ENCODE data around the gene KCNG2. TPM values are rescaled to one million over a fixed set of nuclear protein-coding genes. Genes with fewer than 3 reads are reported as not detected.

The KCNG2 gene
- total and polyA plus RNA-seq, 2 experiments from 2014 or later, result not detected

DNA sequence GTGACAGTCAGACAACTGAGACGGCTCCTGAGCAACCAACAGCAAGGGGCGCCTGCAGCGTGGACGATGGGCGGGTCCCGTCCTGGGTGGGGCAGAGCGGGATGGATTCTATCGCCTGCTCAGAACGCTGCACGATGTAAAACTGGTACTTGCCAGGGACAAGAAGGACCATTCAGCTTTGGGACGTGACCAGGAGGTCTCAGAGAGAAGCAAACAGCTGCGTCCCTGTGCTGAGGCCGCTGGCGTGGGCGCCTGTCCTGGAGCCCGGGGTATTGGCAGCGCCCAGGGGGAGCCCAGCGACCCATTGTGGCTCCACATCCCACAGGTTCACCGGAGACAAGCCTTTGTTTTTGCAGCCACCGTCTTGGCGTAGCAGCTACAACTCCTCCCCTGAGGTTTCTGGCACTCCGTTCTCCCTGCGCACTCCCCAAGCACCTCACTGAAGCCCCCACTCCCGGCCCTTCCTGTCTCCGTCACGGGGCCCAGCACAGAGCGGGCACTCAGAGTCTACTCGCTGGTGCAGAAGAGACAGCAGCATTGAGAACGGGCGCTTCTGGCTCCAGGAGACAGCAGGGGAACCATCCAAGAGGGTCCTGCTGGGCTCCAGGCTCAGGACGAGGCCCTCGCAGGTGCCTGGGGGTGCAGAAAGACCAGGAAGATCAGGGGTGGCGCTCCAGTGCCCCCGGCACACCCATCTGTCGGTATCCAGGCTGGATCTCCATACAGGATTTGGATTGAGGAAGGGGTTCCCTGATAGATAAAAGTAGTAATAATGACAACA is 22.1 kb upstream of the KCNG2 start:
- Histone ChIP-seq H4K20me1 (ENCODE audit: insufficient read depth, poor library complexity, severe bottlenecking) (no peaks in the 10 kb centered on the region), H3K36me3 (replicated peaks; ENCODE audit: insufficient read depth, low read depth) (no peaks in the 10 kb centered on the region), H3K4me2 (no peak overlapping the region), H3K27me3 (no peaks in the 10 kb centered on the region), H2AFZ (no peak overlapping the region), H3K4me3 (no peak overlapping the region), H3K79me2 (no peaks in the 10 kb centered on the region), H3K9me3 (ENCODE audit: low read depth) (no peaks in the 10 kb centered on the region), H3K9me2 (replicated peaks; ENCODE audit: insufficient read depth) (no peaks in the 10 kb centered on the region), H3K27ac (no peak overlapping the region), H3K4me1 (ENCODE audit: insufficient read depth) (no peaks in the 10 kb centered on the region)
- DNase-seq (ENCODE audit: low spot score), result no peak
- WGBS (ENCODE audit: low lambda C conversion rate, missing lambda C conversion rate), result 87% methylated on average over 34 of the region's 35 CpGs
- TF ChIP-seq, protein P1, sequence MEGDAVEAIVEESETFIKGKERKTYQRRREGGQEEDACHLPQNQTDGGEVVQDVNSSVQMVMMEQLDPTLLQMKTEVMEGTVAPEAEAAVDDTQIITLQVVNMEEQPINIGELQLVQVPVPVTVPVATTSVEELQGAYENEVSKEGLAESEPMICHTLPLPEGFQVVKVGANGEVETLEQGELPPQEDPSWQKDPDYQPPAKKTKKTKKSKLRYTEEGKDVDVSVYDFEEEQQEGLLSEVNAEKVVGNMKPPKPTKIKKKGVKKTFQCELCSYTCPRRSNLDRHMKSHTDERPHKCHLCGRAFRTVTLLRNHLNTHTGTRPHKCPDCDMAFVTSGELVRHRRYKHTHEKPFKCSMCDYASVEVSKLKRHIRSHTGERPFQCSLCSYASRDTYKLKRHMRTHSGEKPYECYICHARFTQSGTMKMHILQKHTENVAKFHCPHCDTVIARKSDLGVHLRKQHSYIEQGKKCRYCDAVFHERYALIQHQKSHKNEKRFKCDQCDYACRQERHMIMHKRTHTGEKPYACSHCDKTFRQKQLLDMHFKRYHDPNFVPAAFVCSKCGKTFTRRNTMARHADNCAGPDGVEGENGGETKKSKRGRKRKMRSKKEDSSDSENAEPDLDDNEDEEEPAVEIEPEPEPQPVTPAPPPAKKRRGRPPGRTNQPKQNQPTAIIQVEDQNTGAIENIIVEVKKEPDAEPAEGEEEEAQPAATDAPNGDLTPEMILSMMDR (IDR thresholded peaks at IDR 0.05; ENCODE audit: poor library complexity), result no peak
- no peak for TF ChIP-seq EZH2phosphoT487 (IDR thresholded peaks at IDR 0.05; ENCODE audit: low read depth, severe bottlenecking, unreplicated experiment)
- TF ChIP-seq EZH2 (IDR thresholded peaks at IDR 0.05; ENCODE audit: borderline replicate concordance), result no peak

DNA sequence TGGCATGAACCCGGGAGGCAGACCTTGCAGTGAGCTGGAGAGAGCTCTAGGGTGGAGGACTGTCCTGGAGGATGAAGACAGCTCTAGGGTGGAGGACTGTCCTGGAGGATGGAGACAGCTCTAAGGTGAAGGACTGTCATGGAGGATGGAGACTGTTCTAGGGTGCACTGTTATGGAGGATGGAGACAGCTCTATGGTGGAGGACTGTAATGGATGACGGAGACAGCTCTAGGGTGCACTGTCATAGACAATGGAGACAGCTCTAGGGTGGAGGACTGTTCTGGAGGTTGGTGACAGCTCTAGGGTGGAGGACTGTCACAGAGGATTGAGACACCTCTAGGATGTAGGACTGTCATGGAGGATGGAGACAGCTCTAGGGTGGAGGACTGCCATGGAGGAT is 21.1 kb upstream of the KCNG2 start:
- no peak overlapping the region for H3K4me2 ChIP-seq
- no peak overlapping the region for H3K4me3 ChIP-seq
- no peaks in the 10 kb centered on the region for H3K9me3 ChIP-seq (ENCODE audit: low read depth)
- no peaks in the 10 kb centered on the region for H3K36me3 ChIP-seq (replicated peaks; ENCODE audit: insufficient read depth, low read depth)
- no peaks in the 10 kb centered on the region for H3K9me2 ChIP-seq (replicated peaks; ENCODE audit: insufficient read depth)
- no peaks in the 10 kb centered on the region for H4K20me1 ChIP-seq (ENCODE audit: insufficient read depth, poor library complexity, severe bottlenecking)
- no peak overlapping the region for H2AFZ ChIP-seq
- WGBS (ENCODE audit: low lambda C conversion rate, missing lambda C conversion rate), result 93% methylated on average over 2 of the region's 2 CpGs
- H3K27me3 ChIP-seq, result no peaks in the 10 kb centered on the region
- DNase-seq (ENCODE audit: low spot score), result no peak
- H3K27ac ChIP-seq, result no peak overlapping the region
- H3K4me1 ChIP-seq (ENCODE audit: insufficient read depth), result no peaks in the 10 kb centered on the region
- no peaks in the 10 kb centered on the region for H3K79me2 ChIP-seq
- TF ChIP-seq EZH2 (IDR thresholded peaks at IDR 0.05; ENCODE audit: borderline replicate concordance) (no peak), EZH2phosphoT487 (IDR thresholded peaks at IDR 0.05; ENCODE audit: low read depth, severe bottlenecking, unreplicated experiment) (no peak)
- TF ChIP-seq, protein P1 (IDR thresholded peaks at IDR 0.05; ENCODE audit: poor library complexity), result no peak

DNA sequence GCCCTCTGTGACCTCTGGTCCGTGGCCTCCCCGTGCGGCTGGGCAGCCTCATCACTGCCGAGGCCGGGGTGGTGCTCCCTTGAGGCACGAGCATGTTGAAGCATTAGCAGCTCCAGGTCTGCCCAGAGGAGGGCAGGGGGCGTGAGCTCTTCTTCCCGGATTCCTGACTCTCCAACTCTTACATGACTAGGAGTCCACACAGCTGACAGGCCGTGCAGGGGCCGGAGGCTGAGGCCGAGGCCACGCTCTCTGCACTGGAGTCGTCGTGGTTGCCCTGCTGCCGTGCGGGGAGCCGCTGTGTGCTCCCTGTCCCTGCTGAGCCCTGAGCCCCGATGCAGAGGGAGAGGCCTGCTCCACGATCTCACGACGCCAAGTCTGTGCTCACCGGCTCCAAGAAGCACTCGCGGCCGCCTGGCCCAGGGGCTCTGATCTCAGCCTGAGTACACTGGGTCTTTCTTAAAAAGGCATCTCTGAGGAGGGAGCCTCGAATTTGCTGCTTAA is 19.4 kb upstream of the KCNG2 start:
- H3K4me2 ChIP-seq, result no peak overlapping the region
- TF ChIP-seq, protein P1 (IDR thresholded peaks at IDR 0.05; ENCODE audit: poor library complexity), result no peak
- TF ChIP-seq EZH2 (IDR thresholded peaks at IDR 0.05; ENCODE audit: borderline replicate concordance) (no peak), EZH2phosphoT487 (IDR thresholded peaks at IDR 0.05; ENCODE audit: low read depth, severe bottlenecking, unreplicated experiment) (no peak)
- 77% methylated on average over 24 of the region's 26 CpGs for WGBS (ENCODE audit: low lambda C conversion rate, missing lambda C conversion rate)

More for the DNA sequence above, 19.4 kb upstream of the KCNG2 start:
- Histone ChIP-seq H3K4me1 (ENCODE audit: insufficient read depth) (no peaks in the 10 kb centered on the region), H3K4me3 (no peak overlapping the region), H4K20me1 (ENCODE audit: insufficient read depth, poor library complexity, severe bottlenecking) (no peaks in the 10 kb centered on the region), H3K9me3 (ENCODE audit: low read depth) (no peaks in the 10 kb centered on the region), H3K79me2 (no peaks in the 10 kb centered on the region), H3K36me3 (replicated peaks; ENCODE audit: insufficient read depth, low read depth) (no peaks in the 10 kb centered on the region), H3K27me3 (no peaks in the 10 kb centered on the region), H3K9me2 (replicated peaks; ENCODE audit: insufficient read depth) (no peaks in the 10 kb centered on the region), H3K27ac (no peak overlapping the region), H2AFZ (no peak overlapping the region)
- no peak for DNase-seq (ENCODE audit: low spot score)
